ENCODE measurements around the gene ALOX15.
A peak's percentile ranks its signal among the peaks of the same experiment; 100 is the strongest.

- TF ChIP-seq CTCF (conservative IDR thresholded peaks at IDR 0.05; ENCODE audit: low read length) (peak; percentile 56), EZH2phosphoT487 (IDR thresholded peaks at IDR 0.05; ENCODE audit: borderline replicate concordance, low read depth, low read length) (no peak)
Measured at GRCh38 chr17:4594931-4595684, 46.4 kb downstream of the ALOX15 start.

All from OCI-LY7 (cell line).